ENCODE data around the gene GPATCH2L.

GPATCH2L gene

DNA sequence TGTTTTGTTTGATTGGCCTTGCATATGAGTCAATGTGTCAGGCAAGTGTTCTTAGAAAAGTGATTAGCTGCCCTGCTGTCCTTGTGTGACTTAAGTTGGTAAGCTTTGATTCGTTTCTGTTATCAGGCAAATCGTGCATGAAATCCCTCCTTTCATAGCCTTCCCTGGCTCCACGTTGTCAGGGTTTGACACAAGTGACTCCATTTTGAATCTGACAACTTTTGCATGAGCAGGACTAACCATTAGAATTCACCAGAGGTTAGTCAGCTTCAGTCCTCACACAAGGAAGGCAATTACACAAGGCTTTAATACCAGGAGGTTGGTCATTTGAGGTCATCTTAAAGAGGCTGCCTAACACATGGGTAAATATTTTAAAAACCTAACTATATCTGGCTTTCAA, 68.2 kb downstream of the GPATCH2L start:
- no peaks in the 10 kb centered on the region for H3K27me3 ChIP-seq (ENCODE audit: insufficient read depth, insufficient read length)
- DNase-seq (ENCODE audit: low read depth, low spot score): no peak
- no peaks in the 10 kb centered on the region for H3K36me3 ChIP-seq (ENCODE audit: insufficient read depth, insufficient read length, low read length)
- no peak overlapping the region for H3K9ac ChIP-seq (ENCODE audit: insufficient read length, low read depth)
- H3K4me1 ChIP-seq (ENCODE audit: insufficient read depth, insufficient read length): no peaks in the 10 kb centered on the region
- peaks cover 4% of the 10 kb centered on the region; the same call in 1 of the 2 replicates for H3K9me3 ChIP-seq (ENCODE audit: insufficient read depth, low read length)
- TF ChIP-seq YY1 (IDR thresholded peaks at IDR 0.05; ENCODE audit: insufficient read depth, insufficient read length) (no peak), SUZ12 (IDR thresholded peaks at IDR 0.05; ENCODE audit: extremely low read depth, insufficient read depth, insufficient read length) (no peak), ZNF274 (IDR thresholded peaks at IDR 0.05; ENCODE audit: low read depth, low read length) (no peak)
- no peak overlapping the region for H3K4me3 ChIP-seq (ENCODE audit: insufficient read length, low read depth)

DNA sequence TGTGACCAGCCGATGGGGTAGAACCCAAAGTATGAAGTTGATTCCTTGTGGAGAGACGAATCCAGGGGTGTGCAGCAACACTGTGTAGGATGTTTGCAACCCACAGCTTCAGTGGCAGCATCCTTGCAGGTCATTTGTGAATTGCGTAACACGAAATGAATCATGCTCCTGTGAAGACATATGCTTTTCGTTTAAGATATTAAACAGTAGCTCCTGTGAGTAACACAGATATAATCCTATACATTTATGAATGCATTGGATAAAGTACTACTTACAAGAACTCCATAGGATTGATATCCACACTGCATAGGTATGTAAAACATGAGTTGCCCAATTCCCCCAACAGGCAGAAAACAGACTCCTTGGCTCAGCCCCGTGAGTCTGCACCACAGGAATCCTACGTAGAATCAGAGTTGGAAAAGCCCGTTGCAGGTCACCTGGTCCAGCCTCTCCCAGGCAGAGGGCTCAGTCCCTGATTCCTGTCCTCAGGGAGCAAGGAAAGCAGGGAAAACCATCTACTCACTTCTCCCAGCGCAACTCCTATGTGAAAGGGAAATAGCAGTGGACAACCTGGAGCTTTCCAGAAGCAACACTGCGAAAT, 75.8 kb downstream of the GPATCH2L start:
- no peaks in the 10 kb centered on the region for H3K27me3 ChIP-seq (ENCODE audit: insufficient read depth, insufficient read length)
- no peak overlapping the region for H3K9ac ChIP-seq (ENCODE audit: insufficient read length, low read depth)
- no peak for TF ChIP-seq SUZ12 (IDR thresholded peaks at IDR 0.05; ENCODE audit: extremely low read depth, insufficient read depth, insufficient read length)
- H3K4me3 ChIP-seq (ENCODE audit: insufficient read length, low read depth): no peak overlapping the region
- no peaks in the 10 kb centered on the region for H3K4me1 ChIP-seq (ENCODE audit: insufficient read depth, insufficient read length)
- DNase-seq (ENCODE audit: low read depth, low spot score): no peak
- no peaks in the 10 kb centered on the region for H3K36me3 ChIP-seq (ENCODE audit: insufficient read depth, insufficient read length, low read length)
- H3K9me3 ChIP-seq (ENCODE audit: insufficient read depth, low read length): peaks cover 4% of the 10 kb centered on the region; the same call in 1 of the 2 replicates

DNA sequence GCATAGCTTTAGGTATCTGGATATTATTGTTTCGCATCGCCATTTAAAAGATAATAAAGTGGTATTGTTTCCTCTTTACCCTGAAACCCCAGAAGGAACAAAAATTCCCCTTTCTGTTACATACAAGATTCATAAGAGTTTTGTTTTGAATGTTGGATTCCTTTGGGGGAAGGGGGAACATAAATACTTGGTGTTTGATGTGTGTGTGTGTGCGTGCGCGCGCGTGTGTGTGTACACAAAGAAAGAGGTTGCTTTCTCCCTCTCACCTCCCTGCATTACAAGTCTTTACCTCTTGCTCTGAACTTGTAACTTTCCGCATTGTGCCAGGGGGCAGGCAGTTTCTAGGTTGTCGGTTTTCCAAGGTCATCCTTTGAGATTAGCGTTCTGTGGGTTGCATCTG, 76.4 kb downstream of the GPATCH2L start:
- Histone ChIP-seq H3K9me3 (ENCODE audit: insufficient read depth, low read length) (peaks cover 4% of the 10 kb centered on the region; the same call in 1 of the 2 replicates), H3K27me3 (ENCODE audit: insufficient read depth, insufficient read length) (no peaks in the 10 kb centered on the region), H3K9ac (ENCODE audit: insufficient read length, low read depth) (no peak overlapping the region), H3K4me3 (ENCODE audit: insufficient read length, low read depth) (no peak overlapping the region), H3K36me3 (ENCODE audit: insufficient read depth, insufficient read length, low read length) (no peaks in the 10 kb centered on the region), H3K4me1 (ENCODE audit: insufficient read depth, insufficient read length) (no peaks in the 10 kb centered on the region)
- DNase-seq (ENCODE audit: low read depth, low spot score): no peak
- TF ChIP-seq SUZ12 (IDR thresholded peaks at IDR 0.05; ENCODE audit: extremely low read depth, insufficient read depth, insufficient read length) (no peak), YY1 (IDR thresholded peaks at IDR 0.05; ENCODE audit: insufficient read depth, insufficient read length) (no peak), ZNF274 (IDR thresholded peaks at IDR 0.05; ENCODE audit: low read depth, low read length) (no peak)

DNA sequence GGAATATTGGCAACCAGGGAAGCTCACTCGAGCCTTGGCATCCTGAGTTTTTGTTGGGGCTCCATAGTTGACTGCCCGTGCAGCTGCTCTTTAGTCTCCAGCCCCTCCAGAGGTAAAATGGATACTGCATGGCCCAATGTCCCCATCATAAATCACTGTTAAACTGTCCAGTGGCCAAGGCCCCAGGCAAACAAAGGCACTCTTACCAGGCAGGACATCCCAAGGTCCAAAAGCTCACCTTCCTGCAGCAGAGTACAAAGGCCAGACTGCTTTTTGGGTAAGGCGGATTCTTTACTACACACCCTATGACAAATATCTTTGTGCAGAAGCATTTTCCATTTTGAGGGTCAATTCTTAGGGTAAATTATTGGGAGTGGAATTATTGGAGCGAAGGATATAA, 81.1 kb downstream of the GPATCH2L start:
- no peak for TF ChIP-seq YY1 (IDR thresholded peaks at IDR 0.05; ENCODE audit: insufficient read depth, insufficient read length)
- Histone ChIP-seq H3K4me3 (ENCODE audit: insufficient read length, low read depth) (no peak overlapping the region), H3K36me3 (ENCODE audit: insufficient read depth, insufficient read length, low read length) (peaks cover 12% of the 10 kb centered on the region), H3K9me3 (ENCODE audit: insufficient read depth, low read length) (peaks cover 6% of the 10 kb centered on the region; the same call in 1 of the 2 replicates), H3K9ac (ENCODE audit: insufficient read length, low read depth) (no peak overlapping the region), H3K4me1 (ENCODE audit: insufficient read depth, insufficient read length) (no peaks in the 10 kb centered on the region), H3K27me3 (ENCODE audit: insufficient read depth, insufficient read length) (no peaks in the 10 kb centered on the region)
- no peak for DNase-seq (ENCODE audit: low read depth, low spot score)

DNA sequence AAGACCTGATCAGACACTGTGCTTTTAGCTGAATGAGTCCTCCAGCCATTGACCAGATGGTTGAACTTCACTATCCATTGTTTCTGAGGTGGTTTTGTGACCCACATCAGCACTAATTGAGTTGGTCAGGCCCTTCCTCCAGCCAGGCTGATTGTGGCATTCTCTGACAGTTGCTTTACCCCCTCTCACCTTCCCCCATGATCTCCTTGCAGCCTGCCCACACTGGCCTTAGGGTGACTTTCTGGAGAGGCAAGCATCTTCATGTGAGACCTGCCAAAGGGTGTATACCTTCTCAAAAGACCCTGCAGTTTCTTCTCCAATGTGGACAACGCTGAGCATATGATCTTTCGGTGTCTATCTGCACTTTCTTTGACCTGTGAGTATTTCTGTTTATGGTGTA, 83.9 kb downstream of the GPATCH2L start:
- H3K4me1 ChIP-seq (ENCODE audit: insufficient read depth, insufficient read length): no peaks in the 10 kb centered on the region
- peaks cover 12% of the 10 kb centered on the region for H3K36me3 ChIP-seq (ENCODE audit: insufficient read depth, insufficient read length, low read length)
- H3K4me3 ChIP-seq (ENCODE audit: insufficient read length, low read depth): no peak overlapping the region
- TF ChIP-seq YY1 (IDR thresholded peaks at IDR 0.05; ENCODE audit: insufficient read depth, insufficient read length) (no peak), ZNF274 (IDR thresholded peaks at IDR 0.05; ENCODE audit: low read depth, low read length) (no peak), SUZ12 (IDR thresholded peaks at IDR 0.05; ENCODE audit: extremely low read depth, insufficient read depth, insufficient read length) (no peak)
- H3K27me3 ChIP-seq (ENCODE audit: insufficient read depth, insufficient read length): no peaks in the 10 kb centered on the region
- peaks cover 6% of the 10 kb centered on the region; the same call in 1 of the 2 replicates for H3K9me3 ChIP-seq (ENCODE audit: insufficient read depth, low read length)
- no peak for DNase-seq (ENCODE audit: low read depth, low spot score)
- no peak overlapping the region for H3K9ac ChIP-seq (ENCODE audit: insufficient read length, low read depth)

DNA sequence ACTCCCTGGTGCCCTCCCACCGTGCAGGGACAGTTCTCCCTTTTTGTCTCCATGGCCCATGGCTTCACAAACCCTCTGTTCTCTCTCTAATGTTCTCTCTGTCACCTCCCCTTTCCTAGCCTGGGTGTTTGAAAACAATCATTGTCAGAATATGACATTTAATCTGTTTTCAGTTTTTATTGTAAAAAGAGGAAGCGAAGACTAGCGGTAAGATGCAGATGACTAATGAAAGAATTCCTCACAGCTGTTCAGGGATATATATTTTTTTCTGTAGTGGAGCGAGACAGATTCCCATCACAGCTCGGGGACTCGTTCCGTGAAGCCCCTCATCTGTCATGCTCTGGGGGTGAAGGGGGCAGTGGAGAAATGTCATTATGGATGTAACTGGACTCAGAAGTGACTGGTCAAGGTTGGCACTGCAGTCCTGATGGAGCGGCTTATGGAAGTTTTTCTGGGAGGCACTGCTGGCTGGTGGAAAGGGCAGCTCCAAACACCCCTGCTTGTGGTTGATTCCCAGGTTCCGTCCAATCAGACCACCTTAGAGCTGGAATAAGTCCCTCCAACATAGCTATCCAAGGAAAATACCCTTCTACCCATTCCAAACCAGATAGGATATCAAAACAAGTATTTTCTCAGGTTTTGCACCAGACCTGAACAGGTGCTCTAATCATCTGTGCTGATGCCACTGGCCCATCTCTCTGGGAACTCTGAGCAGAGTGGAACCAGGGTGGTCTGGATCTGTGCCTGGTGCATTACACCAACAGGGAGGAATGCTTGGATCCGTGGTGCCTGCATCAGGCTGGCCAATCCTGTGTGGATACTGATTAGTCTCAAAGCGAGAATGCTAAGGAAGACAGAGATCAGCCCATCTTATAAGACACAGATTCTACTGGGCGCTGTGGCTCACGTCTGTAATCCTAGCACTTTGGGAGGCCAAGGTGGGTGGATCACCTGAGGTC, 84.7 kb downstream of the GPATCH2L start:
- no peak overlapping the region for H3K9ac ChIP-seq (ENCODE audit: insufficient read length, low read depth)
- no peaks in the 10 kb centered on the region for H3K4me1 ChIP-seq (ENCODE audit: insufficient read depth, insufficient read length)
- H3K9me3 ChIP-seq (ENCODE audit: insufficient read depth, low read length): peaks cover 6% of the 10 kb centered on the region; the same call in 1 of the 2 replicates
- TF ChIP-seq ZNF274 (IDR thresholded peaks at IDR 0.05; ENCODE audit: low read depth, low read length) (no peak), SUZ12 (IDR thresholded peaks at IDR 0.05; ENCODE audit: extremely low read depth, insufficient read depth, insufficient read length) (no peak), YY1 (IDR thresholded peaks at IDR 0.05; ENCODE audit: insufficient read depth, insufficient read length) (no peak)
- no peaks in the 10 kb centered on the region for H3K27me3 ChIP-seq (ENCODE audit: insufficient read depth, insufficient read length)
- no peak for DNase-seq (ENCODE audit: low read depth, low spot score)
- H3K36me3 ChIP-seq (ENCODE audit: insufficient read depth, insufficient read length, low read length): peaks cover 12% of the 10 kb centered on the region
- no peak overlapping the region for H3K4me3 ChIP-seq (ENCODE audit: insufficient read length, low read depth)

- Histone ChIP-seq H3K4me3 (ENCODE audit: insufficient read length, low read depth) (no peak overlapping the region), H3K9me3 (ENCODE audit: insufficient read depth, low read length) (peaks cover 6% of the 10 kb centered on the region; the same call in 1 of the 2 replicates), H3K4me1 (ENCODE audit: insufficient read depth, insufficient read length) (no peaks in the 10 kb centered on the region), H3K9ac (ENCODE audit: insufficient read length, low read depth) (no peak overlapping the region), H3K27me3 (ENCODE audit: insufficient read depth, insufficient read length) (no peaks in the 10 kb centered on the region), H3K36me3 (ENCODE audit: insufficient read depth, insufficient read length, low read length) (peaks cover 12% of the 10 kb centered on the region)
- no peak for DNase-seq (ENCODE audit: low read depth, low spot score)
- TF ChIP-seq YY1 (IDR thresholded peaks at IDR 0.05; ENCODE audit: insufficient read depth, insufficient read length) (no peak), SUZ12 (IDR thresholded peaks at IDR 0.05; ENCODE audit: extremely low read depth, insufficient read depth, insufficient read length) (no peak), ZNF274 (IDR thresholded peaks at IDR 0.05; ENCODE audit: low read depth, low read length) (no peak)
Observed at GRCh38 chr14:76237349-76237990, 85.7 kb downstream of the GPATCH2L start.
